ENCODE results near the gene FRMD4B. TPM values are rescaled to one million over a fixed set of nuclear protein-coding genes. Genes with fewer than 3 reads are reported as not detected.

The FRMD4B gene
- polyA plus RNA-seq, 1 donor: 14.0 TPM

DNA sequence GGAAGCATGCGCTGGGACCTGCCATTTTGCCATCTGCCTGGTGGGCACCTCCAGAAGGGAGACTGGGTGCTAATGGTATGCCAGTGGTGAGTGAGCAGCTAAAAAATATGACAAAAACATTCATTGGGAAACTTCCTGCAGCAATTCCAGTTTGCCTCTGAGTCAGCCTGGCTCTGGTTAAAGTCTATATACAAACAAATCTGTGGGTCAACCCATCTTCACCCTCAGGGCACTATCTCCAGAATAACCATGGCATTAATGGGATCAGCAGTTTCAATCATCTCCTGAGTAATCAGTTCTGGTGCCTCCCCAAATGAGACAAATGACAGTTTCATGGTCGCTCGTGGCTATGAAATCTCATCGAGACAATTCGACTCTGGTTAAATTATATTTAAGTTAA is 21.5 kb downstream of the FRMD4B start:
- DNase-seq (ENCODE audit: low read depth): no peak

DNA sequence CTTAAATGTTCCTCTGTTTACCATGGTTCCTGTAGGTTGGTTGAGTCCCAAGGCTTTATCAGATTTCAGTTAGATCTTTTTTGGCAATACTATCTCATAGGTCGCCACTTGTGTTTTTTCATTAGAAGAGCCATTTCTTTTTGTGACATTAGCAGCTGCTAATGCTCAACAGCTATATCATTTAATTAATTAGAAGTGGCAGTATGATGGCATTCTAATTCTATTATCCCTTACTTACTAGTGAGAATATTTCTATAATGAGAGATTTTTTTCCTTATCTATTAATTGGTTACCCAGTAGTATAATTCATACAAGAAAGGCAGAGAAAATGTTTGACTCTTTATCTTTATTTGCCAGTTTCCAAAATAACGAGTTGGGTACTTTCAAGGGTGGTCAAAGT is 25.2 kb downstream of the FRMD4B start:
- no peak for DNase-seq (ENCODE audit: low read depth)

DNA sequence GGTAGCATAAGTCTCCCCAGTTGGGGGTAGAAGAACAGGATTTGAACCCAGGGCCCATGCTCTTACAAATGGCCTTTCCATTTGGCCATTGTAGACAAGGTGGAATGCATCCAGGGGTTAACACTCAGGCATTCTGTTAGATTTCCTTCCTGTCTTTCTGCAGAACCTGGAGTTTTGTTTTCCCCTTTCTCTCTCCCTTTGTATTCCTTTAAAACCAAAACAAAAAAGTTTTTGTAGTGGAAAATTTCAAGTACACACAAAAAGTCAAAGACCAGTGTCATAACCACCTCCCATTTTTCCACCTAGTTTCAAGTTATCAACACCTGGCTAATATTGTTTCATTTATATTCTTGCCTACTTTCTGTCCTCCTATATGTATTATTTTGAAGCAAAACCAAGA is 26.0 kb downstream of the FRMD4B start:
- DNase-seq (ENCODE audit: low read depth): no peak

DNA sequence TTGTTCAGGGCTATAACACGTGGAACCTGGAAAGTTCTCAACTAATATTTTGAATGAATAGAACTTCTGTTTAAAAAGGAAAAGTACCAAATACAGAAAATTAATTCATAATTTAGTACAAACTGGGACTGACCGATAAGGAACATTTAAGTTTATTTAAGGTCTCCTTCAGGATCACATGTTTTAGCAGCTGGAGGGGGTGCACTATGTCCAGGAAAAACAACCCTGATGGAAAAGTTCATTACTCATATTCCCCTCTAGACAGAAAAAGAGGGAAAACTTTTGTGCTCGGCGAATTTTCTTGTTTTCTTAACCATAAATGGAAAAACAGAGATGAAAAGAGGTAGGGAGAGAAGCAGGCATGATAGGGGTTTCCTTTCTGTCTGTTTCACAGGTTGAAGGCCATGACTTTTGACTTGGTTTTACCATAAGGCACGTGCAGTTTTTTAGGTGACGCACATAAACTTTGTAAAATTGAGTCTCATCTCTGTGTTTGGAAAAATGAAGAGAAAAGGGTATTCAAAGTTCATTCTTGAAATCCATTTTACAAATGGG is 26.5 kb downstream of the FRMD4B start:
- DNase-seq (ENCODE audit: low read depth): no peak

DNA sequence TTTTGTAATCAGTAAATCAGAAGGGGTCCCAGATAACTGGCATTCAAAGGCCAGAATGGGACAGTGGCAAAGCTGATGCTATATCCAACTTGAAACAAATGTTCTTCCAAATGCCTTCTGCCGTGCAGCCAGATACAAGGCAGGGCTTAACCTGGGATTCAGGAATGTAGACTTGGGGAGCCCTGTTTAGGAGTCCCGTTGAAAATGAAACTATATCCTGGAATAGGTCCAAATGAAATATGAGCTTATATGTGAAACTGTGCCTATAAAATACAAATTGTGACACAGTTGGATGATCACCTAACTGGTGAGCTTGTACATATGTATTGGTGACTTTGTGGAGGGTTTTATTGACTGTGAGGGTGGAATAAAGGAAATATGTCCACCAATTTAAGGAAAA is 28.7 kb downstream of the FRMD4B start:
- DNase-seq (ENCODE audit: low read depth): no peak

DNA sequence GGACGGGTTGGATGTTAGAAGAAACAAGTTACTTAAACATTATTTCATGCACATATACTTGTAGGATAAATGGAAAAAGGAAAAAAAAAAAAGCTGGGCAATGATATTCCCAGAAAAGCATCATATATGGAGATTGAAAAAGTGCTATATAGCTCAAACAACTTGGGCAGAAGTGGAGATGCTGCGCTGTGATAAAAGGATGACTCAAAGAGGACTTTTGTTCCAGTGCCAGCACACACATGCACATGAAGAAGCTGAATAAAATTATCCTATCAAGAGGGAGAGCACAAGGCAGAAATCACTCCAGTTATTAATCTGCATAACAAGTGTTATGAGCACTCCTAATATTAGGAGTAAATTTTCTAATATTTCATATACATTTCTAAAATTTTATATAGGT is 30.9 kb downstream of the FRMD4B start:
- no peak for DNase-seq (ENCODE audit: low read depth)

DNA sequence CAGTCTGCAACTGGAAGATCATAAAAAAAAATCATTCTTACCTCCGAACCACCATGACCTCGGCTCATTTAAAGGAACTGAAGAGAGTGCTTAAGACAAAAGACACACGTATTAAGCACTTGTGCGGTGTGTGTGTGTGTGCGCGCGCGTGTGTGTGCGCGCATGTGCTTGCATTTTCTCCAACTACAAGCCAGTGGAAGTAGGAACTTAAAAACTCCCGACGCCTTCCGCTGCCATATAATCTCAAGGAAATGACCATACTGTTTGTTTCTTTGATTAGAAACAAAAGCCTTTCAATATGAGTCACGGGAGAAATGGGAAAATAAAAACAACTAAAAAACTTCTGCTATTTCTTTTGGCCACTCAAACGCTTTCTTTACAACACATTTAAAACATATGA is 32.4 kb downstream of the FRMD4B start:
- no peak for DNase-seq (ENCODE audit: low read depth)

DNA sequence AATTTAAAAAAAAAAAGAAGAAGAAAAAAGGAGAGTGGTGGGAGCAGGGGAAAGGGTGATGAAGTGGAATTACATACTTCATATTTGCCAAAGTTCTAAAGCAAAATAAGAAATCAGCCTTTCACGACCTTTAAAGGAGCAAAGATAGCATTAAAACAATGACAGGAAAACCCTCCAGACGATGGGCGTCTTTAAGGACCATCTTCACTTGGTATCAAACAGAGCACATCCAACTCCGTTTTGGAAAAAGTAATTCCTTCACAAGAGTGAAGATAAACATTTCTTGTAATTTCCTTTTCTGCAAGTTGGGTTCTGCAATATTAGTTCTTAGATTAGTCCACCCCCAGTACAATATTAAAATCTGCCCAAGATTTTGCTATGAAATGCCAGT is 32.8 kb downstream of the FRMD4B start:
- no peak for DNase-seq (ENCODE audit: low read depth)

DNA sequence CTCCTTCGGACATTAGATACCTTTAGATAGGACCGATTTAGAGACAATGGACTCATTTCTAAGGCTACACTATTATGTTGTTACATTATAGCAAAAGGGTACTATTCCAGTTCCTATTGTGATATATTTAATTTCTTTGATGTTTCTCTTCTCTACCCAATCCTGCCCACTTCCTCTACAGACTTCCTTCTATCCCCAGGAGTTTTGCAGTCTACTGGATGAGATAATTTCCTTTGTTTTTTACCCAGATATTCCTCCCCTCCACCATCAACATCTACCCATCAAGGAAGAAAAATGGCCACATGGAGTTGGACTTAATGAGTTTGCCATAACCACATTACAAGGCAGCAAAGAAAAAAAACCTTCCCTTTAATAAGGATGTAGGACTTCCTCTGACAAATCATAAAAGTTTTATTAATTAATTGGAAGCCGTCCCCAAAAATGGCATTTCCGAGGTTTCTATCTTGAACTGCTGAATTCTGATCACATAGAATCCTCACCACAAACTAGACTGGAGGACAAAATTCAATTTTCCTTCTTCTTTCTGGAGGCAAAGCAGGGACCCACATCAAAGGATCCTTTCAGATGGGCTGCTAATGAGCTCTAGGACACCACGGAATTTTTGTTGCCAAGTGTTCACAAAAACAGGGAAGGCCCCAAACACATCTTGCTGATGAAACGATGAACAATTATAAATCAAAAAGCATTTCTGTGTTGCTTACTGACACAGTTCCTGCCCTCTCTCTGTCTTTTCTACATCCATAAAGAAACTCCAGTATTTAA is 33.4 kb downstream of the FRMD4B start:
- no peak for DNase-seq (ENCODE audit: low read depth)

DNA sequence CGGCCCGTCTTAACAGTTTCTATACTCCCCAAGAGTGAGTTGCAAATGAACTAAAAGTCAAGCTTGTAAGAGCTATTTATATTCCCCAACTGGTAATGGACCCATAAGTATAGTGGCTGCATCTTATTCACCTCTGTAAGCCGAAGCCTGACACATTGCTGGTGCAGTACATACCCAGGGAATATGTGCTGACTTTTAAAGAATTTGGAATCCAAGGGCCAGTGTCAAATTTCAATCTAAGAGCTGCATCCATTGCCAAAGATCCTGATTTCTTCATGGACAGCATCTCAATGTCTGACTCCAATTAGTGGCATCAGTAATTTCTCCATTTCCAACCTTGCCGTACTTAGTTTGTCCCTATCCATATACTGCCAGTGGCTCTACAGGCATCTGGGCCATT is 42.0 kb downstream of the FRMD4B start:
- no peak for DNase-seq (ENCODE audit: low read depth)

DNA sequence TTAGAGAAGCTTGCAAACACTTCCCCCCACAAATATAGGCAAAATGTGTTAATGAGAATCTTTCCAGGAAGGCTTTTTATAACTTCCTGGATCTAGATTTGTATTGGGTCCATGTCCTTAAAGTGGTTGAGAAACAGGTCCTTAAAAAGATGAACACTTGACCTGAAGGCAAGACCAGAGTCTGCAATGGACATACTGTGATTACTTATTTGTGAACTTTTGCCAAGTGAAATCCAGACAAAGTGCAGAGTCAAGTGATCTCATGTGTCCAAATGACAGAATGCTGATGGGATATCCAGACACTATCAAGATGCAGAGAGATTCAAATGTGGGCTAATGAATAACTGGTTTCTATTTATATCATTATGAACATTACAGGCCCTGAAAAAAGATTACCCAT is 43.8 kb downstream of the FRMD4B start:
- no peak for DNase-seq (ENCODE audit: low read depth)

DNA sequence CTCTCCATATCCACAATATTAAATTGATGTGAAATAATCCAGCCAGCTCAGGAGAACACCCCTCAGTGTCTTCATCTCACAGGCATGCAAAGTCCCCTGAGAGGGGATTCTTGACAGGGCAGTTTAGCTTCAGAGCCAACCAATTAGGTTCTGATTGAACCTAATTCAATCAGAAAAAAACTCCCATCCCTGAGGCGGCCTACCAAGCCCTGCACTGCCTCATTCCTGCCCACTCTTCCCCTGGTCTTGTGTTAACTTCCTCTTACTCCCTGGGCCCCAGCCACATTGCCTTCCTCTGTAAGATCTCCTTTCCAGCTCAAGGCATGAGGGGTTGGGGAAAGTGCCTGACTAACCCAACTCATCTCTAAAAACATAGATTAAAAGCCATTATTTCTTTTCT is 46.1 kb downstream of the FRMD4B start:
- no peak for DNase-seq (ENCODE audit: low read depth)

DNA sequence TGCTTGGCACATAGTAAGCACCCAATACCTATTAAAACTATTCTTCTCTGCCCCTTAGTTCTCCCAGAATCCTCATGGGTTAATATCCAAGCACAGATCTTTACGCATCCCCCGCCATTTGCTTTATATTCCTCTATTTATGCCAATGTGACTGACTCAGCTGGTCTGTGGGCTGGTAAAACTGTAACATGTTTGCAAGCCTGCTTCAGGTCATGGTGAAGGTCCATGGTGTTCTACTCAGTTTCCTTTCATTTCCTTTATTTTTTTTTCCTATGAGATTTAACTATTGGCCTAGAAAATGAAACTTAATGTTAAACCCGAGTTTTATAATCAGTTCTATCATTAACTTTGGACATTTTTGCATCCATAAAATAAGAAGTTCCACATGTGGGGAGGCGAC is 47.0 kb downstream of the FRMD4B start:
- no peak for DNase-seq (ENCODE audit: low read depth)

DNA sequence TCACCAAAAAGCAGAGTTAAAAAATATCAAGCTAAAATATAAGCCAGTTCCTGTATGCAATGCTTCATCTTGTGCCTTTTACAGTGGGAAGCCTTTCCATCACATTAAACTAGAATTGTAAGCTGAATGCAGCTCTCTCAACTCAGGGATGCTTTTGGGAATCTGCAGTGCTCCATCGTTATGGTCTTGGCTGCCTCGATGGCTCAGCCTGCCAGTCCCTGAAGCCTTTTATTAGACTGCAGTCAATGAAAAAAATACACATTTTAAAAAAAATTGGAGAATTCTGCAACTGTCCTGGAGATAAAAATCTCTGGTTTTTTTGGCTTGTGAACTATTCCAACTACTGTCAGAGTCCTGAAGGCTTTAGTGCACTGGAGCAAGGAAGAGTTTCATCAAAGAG is 53.0 kb downstream of the FRMD4B start:
- no peak for DNase-seq (ENCODE audit: low read depth)

DNA sequence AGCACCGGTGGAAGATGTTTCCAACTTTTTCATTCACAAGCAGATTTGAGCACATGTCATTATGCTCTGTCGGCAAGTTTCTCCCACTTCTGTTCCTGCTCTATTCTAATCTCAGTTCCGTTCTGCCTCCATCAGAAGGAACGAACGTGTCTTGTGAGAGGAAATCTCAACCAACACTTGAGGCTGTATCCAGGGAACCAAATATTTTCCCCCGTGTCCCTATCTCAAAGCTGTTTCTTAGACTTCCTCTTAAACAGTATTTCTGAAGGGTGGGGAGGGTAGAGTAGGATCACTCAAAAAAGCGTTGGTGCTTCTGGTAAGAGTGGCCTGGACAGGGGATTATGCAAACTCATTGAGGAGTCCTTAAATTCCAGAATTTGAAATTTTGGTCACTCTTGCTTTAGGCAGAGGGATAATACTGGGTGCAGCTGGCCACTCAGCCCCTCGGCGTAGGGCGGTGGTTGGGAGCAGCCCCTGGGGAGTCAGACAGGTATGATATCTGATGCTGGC is 54.9 kb downstream of the FRMD4B start:
- DNase-seq (ENCODE audit: low read depth): no peak

DNA sequence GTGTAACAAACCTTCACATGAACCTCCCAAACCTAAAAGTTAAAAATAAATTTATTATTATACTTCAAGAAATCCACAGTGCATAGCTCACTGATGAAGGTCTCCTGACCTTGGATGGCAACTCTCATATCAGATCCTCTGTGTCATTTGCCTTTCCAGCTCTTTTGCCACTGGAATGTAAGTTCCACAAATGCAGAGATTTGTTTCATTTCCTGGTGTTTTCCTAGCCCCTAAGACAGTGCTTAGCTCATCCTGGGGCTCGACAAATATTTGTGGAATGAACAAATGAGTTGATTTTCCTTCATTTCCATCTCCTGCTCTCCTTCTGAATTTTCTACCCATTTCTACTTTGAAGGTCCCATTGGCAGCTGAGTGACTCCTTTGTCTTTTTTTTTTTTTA is 56.0 kb downstream of the FRMD4B start:
- DNase-seq (ENCODE audit: low read depth): no peak

DNA sequence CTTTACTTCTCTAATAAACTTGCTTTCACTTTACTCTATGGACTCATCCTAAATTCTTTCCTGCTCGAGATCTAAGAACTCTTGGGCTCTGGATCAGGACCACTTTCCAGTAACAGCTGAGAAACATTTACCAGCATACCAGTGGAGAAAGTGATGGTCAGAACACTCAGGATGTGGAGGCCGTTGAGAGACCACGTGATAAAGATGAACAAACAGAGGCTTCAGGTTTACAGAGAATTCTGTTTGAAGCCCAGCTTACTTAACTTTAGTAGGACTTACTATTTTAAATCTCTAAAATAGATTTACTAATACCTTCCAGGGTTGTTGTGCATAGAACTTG is 57.0 kb downstream of the FRMD4B start:
- DNase-seq (ENCODE audit: low read depth): no peak

DNA sequence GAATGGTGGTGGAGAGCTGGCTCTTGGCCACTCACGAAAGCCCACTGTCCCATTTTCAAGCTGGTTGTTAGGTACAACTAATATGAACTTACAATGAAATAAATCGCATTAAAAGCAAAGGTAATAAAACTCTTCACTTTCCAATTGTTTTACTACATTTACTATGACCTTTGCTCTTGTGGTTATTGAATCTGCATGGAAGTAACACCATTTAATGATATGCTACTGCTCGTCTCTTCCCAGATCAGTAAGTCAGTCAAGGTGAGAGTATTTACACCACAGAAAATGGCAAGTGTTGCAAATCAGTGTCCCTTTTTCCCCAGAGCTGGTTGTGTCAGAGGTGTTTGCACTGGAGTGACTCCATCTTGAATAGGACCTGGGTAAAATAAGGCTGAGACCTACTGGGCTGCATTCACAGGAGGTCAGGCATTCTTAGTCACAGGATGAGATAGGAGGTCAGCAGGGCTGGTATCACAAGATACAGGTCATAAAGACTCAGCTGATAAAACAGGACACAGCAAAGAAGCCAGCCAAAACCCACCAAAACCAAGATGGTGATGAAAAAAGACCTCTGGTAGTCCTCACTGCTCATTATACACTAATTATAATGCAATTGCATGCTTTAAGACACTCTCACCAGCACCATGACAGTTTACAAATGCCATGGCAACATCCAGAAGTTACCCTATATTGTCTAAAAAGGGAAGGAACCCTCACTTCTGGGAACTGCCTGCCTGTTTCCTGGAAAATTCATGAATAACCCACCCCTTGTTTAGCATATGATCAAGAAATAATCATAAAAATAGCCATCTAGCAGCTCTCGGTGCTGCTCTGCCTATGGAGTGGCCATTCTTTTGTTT is 57.6 kb downstream of the FRMD4B start:
- no peak for DNase-seq (ENCODE audit: low read depth)

DNA sequence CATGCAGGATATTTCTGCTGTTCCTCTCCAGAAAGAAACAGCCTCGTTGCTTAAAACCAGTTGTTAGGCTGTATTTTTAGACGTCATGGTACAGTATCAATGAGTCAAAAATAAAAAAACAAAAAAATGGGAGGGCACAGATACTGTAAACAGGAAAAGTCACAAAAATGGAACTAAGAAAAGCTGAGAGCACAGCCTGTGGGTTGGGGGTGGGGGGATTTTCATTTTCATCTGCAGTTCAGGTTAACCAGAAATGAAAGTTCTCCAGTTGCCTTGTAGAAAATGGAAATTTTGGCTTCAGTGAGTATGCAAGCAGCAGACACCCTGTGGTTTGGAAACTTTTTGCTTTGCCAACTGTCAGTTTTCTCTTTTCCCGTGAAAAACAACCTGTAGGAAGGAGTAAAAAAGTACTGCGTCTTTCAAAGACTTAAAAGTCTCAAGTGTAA is 59.0 kb downstream of the FRMD4B start:
- DNase-seq (ENCODE audit: low read depth): no peak

DNA sequence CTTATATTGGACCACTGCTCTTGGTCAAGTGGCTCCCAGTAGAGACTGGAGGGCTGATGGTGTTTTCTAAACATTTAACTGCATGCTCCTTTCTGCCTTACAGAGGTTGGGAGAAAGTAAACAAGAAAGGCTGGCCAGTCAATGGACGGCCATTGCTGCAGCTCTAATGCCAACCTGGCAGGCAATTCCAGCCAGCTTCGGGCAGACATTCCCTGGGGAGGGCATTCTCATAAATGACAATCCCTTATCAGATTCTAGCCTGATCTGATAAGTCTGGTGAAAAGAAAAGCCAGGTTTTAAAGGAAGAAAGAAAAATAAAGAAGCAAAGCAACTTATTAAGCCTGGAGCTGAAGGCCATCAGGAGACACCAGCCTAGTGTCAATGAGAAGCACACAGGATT is 60.7 kb downstream of the FRMD4B start:
- no peak for DNase-seq (ENCODE audit: low read depth)

DNA sequence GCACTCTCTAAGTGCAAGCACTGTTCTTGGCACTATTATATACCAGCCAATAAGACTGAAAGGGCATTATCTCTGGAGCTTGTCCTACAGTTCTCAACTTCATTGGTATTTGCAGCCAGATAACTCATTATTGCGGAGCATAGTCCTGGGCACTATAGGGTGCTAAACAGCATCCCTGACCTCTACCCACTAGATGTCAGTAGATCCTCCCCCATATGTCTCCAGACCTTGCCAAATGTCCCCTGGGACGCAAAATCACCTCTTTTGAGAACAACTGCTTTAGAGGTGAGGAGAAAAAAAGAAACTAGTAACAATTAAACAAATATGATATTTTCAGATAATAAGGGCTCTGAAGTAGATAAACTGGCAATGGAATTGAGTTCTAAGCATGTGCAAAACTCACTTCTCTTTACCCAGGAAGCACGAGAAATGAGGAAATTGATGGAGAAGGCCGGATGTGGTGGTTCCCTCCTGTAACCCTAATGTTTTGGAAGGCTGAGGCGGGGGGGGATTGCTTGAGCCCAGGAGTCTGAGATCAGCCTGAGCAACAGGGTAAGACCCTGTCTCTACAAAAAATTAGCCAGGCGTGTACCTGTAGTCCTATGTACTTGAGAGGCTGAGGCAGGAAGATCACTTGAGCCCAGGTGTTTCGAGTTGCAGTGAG is 61.4 kb downstream of the FRMD4B start:
- DNase-seq (ENCODE audit: low read depth): no peak

DNA sequence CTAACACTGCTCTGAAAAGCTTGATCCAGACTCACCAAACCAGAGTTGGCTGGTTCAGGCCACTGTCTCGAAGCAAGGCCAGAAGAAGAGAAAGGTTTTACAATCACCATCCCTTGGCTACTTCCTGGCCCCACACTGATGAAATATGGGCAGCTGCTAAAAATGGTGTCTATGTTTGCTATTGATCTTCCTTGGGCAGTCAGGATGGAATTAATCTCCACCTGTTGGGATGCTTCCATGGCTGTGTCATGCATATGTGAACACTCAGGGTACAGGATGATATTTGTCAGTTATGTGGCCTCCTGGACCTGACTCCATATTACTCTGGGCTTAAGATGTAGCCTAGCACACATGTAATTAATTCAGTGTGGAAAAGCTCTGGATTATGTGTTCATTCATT is 61.9 kb downstream of the FRMD4B start:
- DNase-seq (ENCODE audit: low read depth): no peak
